Germinal center (tissue), 1 donor: ENCODE results near the gene KATNAL2.
A peak's percentile ranks its signal among the peaks of the same experiment; 100 is the strongest.

Source experiments
- DNase-seq: peaks from one replicate; pipeline ENCODE4 v3.0.0; 2012; ENCODE audit warnings: mixed read lengths, low spot score

The KATNAL2 gene

DNA sequence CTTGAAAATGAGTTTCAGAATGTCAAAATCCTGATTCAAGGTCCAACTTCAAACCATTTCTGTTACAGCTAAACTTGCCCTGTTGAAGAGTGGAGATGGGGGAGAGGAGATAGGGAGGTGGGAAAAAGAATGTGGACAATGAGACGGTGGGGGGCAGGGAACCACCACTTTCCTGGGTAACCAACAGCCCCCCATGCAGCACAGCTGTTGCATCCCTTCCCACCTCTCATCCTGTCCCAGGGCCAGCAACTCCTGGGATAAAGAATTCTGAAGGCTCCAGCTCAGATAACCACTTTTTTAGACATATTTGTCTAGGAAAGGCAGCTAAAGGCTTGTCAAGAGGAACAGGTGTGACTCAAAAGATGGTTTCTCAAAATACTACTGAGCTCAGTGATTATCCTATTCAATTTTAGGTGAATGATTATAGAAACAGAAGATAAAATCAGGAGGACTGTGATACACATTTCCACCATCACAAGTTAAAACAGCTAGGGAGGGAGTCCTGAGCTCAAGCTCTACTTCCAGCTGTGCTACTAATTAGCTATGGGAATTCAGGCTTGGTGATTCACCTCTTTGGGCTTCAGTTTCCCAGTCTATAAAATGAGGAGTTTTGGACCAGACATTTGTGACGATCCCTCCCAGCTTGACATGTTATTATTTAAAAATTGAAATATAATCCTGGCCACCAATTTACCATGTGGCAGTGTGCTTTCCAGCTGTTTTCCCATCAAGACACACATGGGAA lies 196.6 kb downstream of the KATNAL2 start:
- DNase-seq, result no peak

DNA sequence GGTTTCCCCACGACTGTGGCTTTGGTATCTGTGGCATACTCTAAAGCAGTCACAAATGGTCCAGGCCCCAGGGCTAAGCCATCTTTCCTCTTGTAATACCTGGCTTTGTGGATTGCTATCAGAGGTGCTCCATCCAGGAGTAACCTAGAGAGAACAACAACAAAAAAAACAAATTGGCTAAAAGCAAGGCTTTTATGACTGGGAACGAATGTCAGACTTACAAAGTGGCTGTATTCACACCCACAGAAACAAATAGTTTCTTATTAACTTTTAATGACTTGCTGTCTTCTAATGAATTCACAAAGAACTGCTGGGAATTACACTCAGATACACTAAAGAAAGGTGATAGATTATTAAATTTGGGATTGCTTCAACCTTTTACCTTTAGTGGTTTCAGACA lies 197.8 kb downstream of the KATNAL2 start:
- no peak for DNase-seq

DNA sequence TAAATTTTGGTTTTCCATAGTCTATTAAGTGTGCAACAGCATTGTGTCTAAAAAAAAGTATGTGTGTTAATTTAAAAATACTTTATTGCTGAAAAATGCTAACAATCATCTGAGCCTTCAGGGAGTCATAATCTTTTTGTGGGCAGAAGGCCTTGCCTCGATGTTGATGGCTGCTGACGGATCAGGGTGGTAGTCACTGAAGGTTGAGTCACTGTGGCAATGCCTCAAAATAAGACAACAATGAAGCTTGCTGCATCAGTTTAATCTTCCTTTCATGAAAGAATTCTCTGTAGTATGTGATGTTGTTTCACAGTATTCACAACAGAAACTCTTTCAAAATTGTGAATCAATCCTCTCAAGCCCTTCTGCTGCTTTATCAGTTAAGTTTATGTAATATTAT lies 201.6 kb downstream of the KATNAL2 start:
- DNase-seq, result no peak

DNA sequence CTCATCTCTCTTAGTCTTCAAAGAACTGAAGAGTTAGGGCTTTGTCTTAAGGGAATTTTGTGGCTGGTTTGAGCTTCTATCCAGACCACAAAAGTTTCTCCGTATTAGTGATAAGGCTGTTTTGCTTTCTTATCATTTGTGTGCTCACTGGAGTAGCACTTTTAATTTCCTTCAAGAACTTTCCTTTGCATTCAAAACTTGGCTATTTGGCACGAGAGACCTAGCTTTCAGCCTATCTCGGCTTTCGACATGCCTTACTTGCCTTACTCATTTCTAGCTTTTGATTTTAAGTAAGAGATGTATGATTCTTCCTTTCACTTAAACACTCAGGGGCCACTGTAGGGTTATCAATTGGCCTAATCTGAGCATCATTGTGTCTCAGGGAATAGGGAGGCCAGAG lies 203.0 kb downstream of the KATNAL2 start:
- DNase-seq, result no peak

DNA sequence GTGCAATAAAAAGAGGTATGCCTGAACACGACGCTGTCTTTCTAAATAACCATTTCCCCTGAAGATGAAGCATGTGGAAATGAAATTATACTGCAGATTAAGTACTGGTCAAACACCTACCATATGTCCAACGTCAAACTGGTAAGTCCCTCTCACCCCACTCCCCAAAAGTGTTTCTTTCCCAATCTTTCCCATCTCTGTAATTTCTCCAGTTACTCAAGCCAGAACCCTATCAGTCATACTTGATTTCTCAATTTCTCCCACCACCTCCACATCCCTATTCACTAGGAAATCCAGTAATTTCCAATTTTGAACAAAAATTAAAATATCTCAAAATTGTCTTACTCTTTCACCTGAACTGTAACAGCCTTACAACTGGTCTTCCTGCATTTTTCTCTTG lies 203.7 kb downstream of the KATNAL2 start:
- no peak for DNase-seq

DNA sequence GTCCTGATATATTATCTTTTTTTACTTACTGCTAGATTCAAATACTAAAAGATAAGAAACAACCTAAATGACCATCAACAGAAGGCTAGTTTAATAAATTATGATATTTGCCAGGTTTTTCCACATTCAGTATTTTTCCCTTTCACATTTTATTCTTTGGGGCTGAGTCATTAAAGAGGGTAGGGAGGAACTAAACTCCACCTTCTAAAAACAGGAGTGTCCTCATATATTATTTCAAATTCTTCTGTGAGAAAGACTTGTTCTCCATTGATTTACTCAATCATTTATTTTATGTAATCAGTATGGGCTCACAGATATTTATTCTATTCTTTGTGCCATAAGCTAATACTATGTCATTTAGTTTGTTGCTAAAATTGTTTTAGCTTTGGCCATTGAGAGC lies 223.9 kb downstream of the KATNAL2 start:
- no peak for DNase-seq

DNA sequence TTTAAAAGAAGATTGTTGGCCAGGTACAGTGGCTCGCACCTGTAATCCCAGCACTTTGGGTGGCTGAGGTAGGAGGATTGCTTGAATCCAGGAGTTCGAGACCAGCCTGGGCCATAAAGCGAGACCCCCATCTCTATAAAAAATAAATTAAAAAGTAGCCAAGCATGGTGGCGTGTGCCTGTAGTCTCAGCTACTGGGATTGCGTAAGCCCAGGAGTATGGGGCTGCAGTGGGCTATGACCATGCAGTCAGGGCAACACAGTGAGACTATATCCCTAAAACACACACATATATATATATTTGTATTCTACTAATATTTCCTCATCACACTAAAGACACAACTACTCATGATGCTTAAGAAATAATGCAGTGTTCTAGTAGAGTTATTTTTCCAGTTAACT lies 225.8 kb downstream of the KATNAL2 start:
- no peak for DNase-seq

DNA sequence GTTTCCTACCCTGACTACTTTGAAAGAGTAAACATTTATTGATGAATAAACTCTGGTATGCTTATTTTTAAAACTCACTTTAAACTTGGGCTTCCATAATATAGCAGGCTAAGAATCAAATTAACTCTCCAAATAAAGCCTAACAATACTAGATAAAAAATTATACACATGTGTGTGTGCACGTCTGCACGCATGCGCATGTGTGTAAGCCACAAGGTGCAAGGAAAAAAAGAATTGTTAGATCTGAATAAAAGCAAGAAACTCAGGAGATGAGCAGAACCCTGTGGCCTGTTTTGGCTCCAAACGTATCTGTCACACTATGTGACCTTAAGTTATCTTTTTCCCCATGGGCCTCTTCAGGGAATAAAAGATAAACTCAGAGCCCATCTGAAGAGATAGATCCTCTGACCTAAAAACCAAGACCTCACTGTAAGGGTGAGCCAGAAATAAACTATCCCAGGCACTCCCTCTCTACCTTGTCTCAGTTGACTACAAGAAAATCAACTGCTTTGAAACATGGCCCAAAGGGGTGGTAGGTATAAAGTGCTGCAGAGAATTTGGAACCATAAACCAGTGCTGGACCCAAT lies 226.6 kb downstream of the KATNAL2 start:
- no peak for DNase-seq

DNA sequence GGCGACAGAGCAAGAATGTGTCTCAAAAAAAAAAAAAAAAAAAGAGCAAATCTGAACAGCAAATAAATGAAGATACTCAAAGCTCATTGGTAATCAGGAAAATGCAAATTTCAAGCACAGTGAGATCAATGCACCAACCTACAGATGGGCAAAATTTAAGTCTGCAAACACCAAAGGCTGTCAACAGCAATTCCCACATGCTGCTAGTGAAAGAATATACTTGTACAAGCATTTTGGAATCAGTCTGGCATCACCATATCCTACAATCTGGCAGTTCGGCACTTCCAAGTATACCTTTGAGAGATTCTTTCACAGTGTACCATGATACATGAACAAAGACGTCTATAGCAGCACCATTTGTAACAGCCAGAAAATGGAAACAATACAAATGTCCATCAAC lies 228.8 kb downstream of the KATNAL2 start:
- no peak for DNase-seq

DNA sequence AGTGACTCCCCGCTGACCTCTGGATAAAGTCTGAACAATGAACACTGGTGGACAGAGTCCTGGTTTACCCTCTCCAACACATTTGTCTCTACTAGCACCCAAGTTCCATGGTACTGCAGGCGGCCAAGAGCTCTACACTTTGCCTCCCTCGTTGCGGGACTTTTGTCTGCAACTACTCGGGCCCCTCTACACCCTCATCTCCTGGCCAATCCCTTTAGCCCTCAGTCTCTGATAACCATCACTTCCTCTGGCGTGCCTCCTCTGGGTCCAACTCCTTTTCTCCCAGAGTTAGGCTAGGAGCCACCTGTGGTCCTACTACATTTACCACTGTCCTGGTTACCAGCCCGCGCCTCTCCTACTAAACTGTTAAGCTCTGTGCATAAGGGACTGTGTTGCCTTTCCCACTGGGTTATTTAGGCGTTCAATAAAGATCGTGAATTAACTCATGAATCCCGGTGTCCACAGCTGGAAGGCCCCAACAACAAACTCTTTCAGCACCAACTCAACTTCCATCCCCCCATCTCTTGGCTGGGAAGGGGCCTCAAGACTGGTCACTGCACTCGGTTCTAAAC lies 232.1 kb downstream of the KATNAL2 start:
- DNase-seq, result no peak

DNA sequence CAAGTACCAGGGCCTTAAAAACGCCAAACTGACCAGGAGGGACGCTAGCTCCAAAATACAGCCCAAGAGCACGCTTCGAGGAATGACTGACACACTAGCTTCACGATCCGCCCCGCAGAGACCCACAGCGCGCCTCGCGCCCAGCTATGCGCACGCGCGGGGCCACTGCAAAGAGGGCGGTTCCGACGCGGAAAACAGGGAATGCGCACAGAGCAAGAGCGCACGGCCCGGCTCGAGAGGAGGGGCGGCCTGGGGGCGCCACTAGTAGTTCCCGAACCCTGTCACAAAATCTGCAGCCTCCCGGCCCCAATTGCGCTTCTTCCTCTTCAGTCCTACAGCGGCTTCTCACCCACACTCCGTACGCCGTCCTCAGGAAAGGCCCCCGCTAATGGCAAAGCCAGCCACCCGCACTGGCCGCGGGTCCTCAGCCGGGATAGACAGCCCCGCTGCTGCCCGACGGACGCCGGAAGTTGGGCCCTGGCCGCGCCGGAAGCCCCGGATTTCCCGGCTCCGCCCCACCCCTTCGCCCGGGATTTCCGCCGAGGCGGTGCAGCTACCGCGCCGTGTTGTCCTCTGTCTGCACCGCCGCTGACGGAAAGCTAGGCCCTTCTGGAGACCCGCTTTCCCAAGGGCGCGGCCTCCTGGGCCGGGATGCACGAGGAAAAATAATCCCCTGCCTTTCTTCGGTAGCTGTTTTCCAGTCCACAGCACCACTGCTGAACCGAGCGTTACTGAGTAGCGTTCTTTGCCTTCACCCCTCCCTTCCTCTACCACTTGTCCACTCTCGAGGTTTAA lies 232.8 kb downstream of the KATNAL2 start, which contains the start of gene HDHD2:
Gene HDHD2, minus strand, starts transcription at position 472 of the 795 bp plus-strand sequence. CDS start 14,061 bp downstream, outside the sequence.
- DNase-seq, result peak; percentile 75

DNA sequence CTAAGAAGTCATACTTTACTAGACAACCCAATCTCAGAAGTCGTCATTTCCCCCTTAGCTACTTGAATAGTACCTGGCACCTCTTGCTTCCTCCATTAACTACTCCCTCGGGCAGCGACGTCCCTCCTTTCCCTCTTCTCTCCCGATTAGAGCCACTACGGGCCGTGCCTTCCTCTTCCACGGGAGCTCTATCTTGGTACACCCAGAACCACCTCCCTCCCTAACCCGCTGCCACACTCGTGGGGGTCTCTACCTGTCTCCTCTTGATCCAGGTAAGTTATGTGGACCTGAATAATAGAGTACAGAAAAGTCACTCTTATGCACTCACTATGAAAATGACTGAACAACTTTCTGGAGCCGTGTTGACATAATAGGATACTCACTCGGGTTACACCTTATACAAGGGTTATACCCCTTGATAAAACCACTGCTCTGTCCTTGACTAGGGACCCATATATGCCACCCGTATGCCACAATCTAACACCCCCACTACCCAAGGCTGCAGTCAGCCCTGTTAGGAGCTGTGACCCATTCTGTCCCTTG lies 233.5 kb downstream of the KATNAL2 start:
- DNase-seq, result no peak

DNA sequence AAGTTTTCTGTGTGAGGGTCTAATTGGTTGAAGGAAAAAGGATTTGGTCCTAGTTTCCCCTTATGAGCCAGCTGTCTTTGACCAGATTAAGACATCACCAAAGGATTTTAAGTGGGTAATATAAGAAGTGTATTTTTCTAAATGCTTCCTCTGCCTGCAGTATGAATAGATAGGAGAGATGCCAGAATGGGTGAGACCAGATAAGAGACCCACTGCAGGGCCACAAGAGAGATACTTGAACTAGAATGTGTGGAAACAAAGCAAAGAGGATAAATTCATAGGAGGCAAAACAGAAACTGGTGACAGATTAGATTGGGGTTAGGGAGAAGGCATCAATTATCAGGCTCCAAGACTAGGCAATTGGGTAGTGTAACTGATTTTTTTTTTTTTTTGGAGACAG lies 234.0 kb downstream of the KATNAL2 start:
- no peak for DNase-seq
